AG04449 (cell line): Measurements from ENCODE around the gene WFDC2.

Experiments used
- CTCF ChIA-PET: fragments of 350-600 bp; formaldehyde crosslinking; extraction: SDS; loops from one replicate; lab custom pipeline; 2021; ENCODE audit warnings: antibody characterized with exemption; lab: Yijun Ruan, JAX
- POLR2A ChIA-PET: fragments of 400-600, 350-600 bp; formaldehyde crosslinking; extraction: SDS; loops from one replicate; lab custom pipeline; 2020; ENCODE audit warnings: antibody characterized with exemption, inconsistent platforms; lab: Yijun Ruan, JAX
- DNase-seq: peaks from one replicate; pipeline ENCODE4 v3.0.0-alpha.2; 2010; ENCODE audit warnings: low read depth, low spot score
- H3K4me3 ChIP-seq: 2 replicates; pipeline ENCODE4 v1.5.1; 2011; ENCODE audit warnings: low read depth, mild to moderate bottlenecking, control low read depth, low read length
- CTCF ChIP-seq: IDR thresholded peaks from one replicate; pipeline ENCODE4 v1.5.1; 2011; ENCODE audit warnings: mild to moderate bottlenecking, moderate library complexity, low read length, control low read depth, inconsistent platforms; ENCODE audit not compliant: insufficient read depth; ENCODE audit errors: missing control alignments

The WFDC2 gene

GRCh38 chr20:45496166-45496565 is 26.6 kb downstream of the WFDC2 start:
- DNase-seq: no peak
- H3K4me3 ChIP-seq: no peak overlapping the region
- TF ChIP-seq CTCF: no peak
- CTCF ChIA-PET: no interaction called here
- POLR2A ChIA-PET: no interaction called here

GRCh38 chr20:45497971-45498494 is 28.5 kb downstream of the WFDC2 start:
- no peak overlapping the region for H3K4me3 ChIP-seq
- ChIA-PET CTCF (interaction anchor here (0.9 kb wide), 1 partner anchor 273 kb away, joined by 4 read pairs; no protein-coding TSS in a partner anchor), POLR2A (no interaction called here)
- TF ChIP-seq CTCF: no peak
- DNase-seq: no peak

GRCh38 chr20:45500022-45500421 is 30.5 kb downstream of the WFDC2 start:
- CTCF ChIA-PET: no interaction called here
- TF ChIP-seq CTCF: no peak

GRCh38 chr20:45501600-45501999 is 32.0 kb downstream of the WFDC2 start:
- DNase-seq: no peak
- POLR2A ChIA-PET: no interaction called here
- CTCF ChIA-PET: interaction anchor here (1.4 kb wide), 1 partner anchor 183 kb away, joined by 5 read pairs; no protein-coding TSS in a partner anchor
- H3K4me3 ChIP-seq: no peak overlapping the region
- TF ChIP-seq CTCF: no peak

More at GRCh38 chr20:45500022-45500421, 30.5 kb downstream of the WFDC2 start:
- POLR2A ChIA-PET: no interaction called here
- no peak for DNase-seq
- no peak overlapping the region for H3K4me3 ChIP-seq

- no peak overlapping the region for H3K4me3 ChIP-seq
- no peak for TF ChIP-seq CTCF
- no peak for DNase-seq
- ChIA-PET CTCF (interaction anchor here (0.9 to 1.4 kb wide), 2 partner anchors 182 to 184 kb away, joined by 3 to 5 read pairs; no protein-coding TSS in a partner anchor), POLR2A (no interaction called here)
These were observed 33.0 kb downstream of the WFDC2 start for GRCh38 chr20:45502561-45502960.

GRCh38 chr20:45503403-45503802 is 33.9 kb downstream of the WFDC2 start:
- no peak for DNase-seq
- TF ChIP-seq CTCF: no peak
- H3K4me3 ChIP-seq: no peak overlapping the region
- CTCF ChIA-PET: interaction anchor here (0.9 kb wide), 1 partner anchor 183 kb away, joined by 3 read pairs; no protein-coding TSS in a partner anchor
- POLR2A ChIA-PET: no interaction called here
